CD4-positive, alpha-beta T cell (primary cell): Measurements from ENCODE around the gene IQCH. TPM values are rescaled to one million over a fixed set of nuclear protein-coding genes. Genes with fewer than 3 reads are reported as not detected.

ENCODE experiments used
- ATAC-seq: fragments of 200-7000 bp; cut with Tn5 transposase; one replicate; pipeline ENCODE4 v1.10.0; 2022; ENCODE audit warnings: mild to moderate bottlenecking; ENCODE audit not compliant: poor library complexity
- CTCF ChIA-PET: fragments of 350-600 bp; sonication (Branson Sonifier 250); formaldehyde crosslinking; loops from one replicate; lab custom pipeline; 2021; ENCODE audit warnings: antibody characterized with exemption, inconsistent platforms; lab: Charles Lee
- POLR2A ChIA-PET: fragments of 350-600 bp; sonication (Branson Sonifier 250); formaldehyde crosslinking; loops from one replicate; lab custom pipeline; 2021; ENCODE audit warnings: antibody characterized with exemption, inconsistent platforms; lab: Charles Lee
- DNase-seq, 14 experiments: peaks; one replicate each; pipeline ENCODE4 v3.0.0-alpha.2; 2013 to 2020; ENCODE audit warnings: mixed read lengths in 2 of 14
- H3K27ac ChIP-seq, 2 donors: one replicate each; pipeline versions ENCODE4 v1.5.1 to v1.7.0; 2013; ENCODE audit warnings: low read length in 2 of 2, low read depth in 1 of 2, mild to moderate bottlenecking in 1 of 2
- H3K27me3 ChIP-seq, 2 experiments: 1 replicate in 1 of 2; 2 replicates in 1 of 2; pipeline versions ENCODE4 v1.6.1 to v1.7.0; 2013; ENCODE audit warnings: low read length in 2 of 2, control low read depth in 1 of 2, mild to moderate bottlenecking in 1 of 2, moderate library complexity in 1 of 2; ENCODE audit not compliant: insufficient read depth in 2 of 2, control insufficient read depth in 1 of 2
- H3K36me3 ChIP-seq: one replicate; pipeline ENCODE4 v1.6.1; 2013; ENCODE audit warnings: low read length, control low read depth; ENCODE audit not compliant: insufficient read depth
- H3K4me1 ChIP-seq: one replicate; pipeline ENCODE4 v1.6.1; 2013; ENCODE audit warnings: low read length, control low read depth; ENCODE audit not compliant: insufficient read depth
- H3K4me3 ChIP-seq: one replicate; pipeline ENCODE4 v1.5.1; 2013; ENCODE audit warnings: mild to moderate bottlenecking, low read length, moderate library complexity
- H3K9me3 ChIP-seq, 2 experiments: 1 replicate in 1 of 2; 2 replicates in 1 of 2; pipeline versions ENCODE4 v1.6.1 to v1.7.0; 2013; ENCODE audit warnings: low read length in 2 of 2, mild to moderate bottlenecking in 2 of 2, control low read depth in 1 of 2, moderate library complexity in 1 of 2; ENCODE audit not compliant: control insufficient read depth in 1 of 2, insufficient read depth in 1 of 2
- H3K27ac Mint-ChIP-seq: one replicate; pipeline ENCODE4 v1.8.0; 2020; ENCODE audit warnings: mixed read lengths
- H3K27me3 Mint-ChIP-seq: one replicate; pipeline ENCODE4 v1.8.0; 2021; ENCODE audit warnings: mixed read lengths
- H3K36me3 Mint-ChIP-seq: one replicate; pipeline ENCODE4 v1.8.0; 2021; ENCODE audit warnings: low read depth, mixed read lengths
- H3K4me1 Mint-ChIP-seq: one replicate; pipeline ENCODE4 v1.8.0; 2021; ENCODE audit warnings: low read depth, mixed read lengths
- H3K4me3 Mint-ChIP-seq: one replicate; pipeline ENCODE4 v1.8.0; 2020; ENCODE audit warnings: mild to moderate bottlenecking, mixed read lengths
- H3K9me3 Mint-ChIP-seq: one replicate; pipeline ENCODE4 v1.8.0; 2020; ENCODE audit warnings: mixed read lengths
- intact Hi-C, 2 experiments: fragments of 100-400 bp; cut with DNase I in 1 of 2; cut with micrococcal nuclease in 1 of 2; formaldehyde crosslinking; loops; one replicate each; pipeline versions ENCODE4 v1.15.1 to v1.9.0; 2023 to 2025; cut with DNase I, micrococcal nuclease
- total RNA-seq, 174 experiments: library from RNA in 2 of 174; stranded (reverse) in 2 of 174; gene quantifications; one replicate each; pipeline ENCODE4 v1.2.3 and lab custom pipeline; 2021 to 2026
- TF ChIP-seq, protein P1 (sequence below): fragments of 200-600 bp; IDR thresholded peaks from one replicate; pipeline ENCODE4 v1.8.0; 2022; ENCODE audit warnings: antibody characterized with exemption, mild to moderate bottlenecking

The IQCH gene
- total RNA-seq, 2 experiments from 2014 or later: 0.85 to 1.3 TPM

DNA sequence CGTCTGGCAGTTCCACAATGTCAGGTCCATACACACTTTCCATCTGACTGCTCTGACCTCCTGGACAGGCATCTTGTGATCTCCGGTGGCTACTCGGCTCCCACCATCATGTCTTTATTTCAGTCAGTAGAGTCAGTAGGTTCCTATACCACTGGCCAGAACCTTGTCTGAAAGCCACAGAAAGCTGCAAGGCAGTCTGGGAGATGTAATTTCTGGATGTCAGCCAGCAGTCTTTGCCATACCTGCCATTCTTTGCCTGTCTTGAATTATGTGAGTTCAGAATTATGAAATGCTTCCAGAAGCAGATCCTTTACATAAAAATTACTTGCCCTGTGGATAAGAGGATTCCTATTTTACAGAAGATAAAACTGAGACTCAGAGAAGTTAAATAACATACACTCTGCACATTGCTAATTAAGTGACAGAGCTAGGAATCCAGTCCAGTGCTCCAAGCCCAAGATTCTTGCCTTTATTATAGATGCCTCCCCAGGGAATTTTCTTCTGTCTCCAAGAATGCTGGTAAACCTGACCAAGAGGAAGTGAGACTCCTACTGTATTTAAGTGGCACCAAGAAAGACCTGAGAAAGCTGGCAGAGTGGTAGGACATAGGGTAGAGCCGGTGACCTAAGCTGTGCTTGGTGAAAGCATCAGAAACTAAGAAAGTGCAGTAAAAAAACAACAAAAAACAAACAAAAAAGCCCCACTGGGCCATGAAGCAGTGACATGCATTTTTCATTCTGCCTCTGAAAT is 75.6 kb downstream of the IQCH start:
- Histone ChIP-seq H3K4me1 (no peaks in the 10 kb centered on the region), H3K9me3 (peaks cover 0 to 9% of the 10 kb centered on the region in 2 experiments), H3K4me3 (no peak overlapping the region), H3K27me3 (no peaks in the 10 kb centered on the region), H3K27ac (no peak overlapping the region), H3K36me3 (no peaks in the 10 kb centered on the region)
- peaks cover 2% of the 10 kb centered on the region for H3K9me3 Mint-ChIP-seq
- intact Hi-C loops: no loop called here
- H3K4me1 Mint-ChIP-seq: no peaks in the 10 kb centered on the region
- ChIA-PET POLR2A (no interaction called here), CTCF (no interaction called here)
- H3K27ac Mint-ChIP-seq: no peak overlapping the region
- no peak overlapping the region for H3K4me3 Mint-ChIP-seq
- H3K36me3 Mint-ChIP-seq: peaks cover 5% of the 10 kb centered on the region
- no peak for ATAC-seq
- TF ChIP-seq, protein P1, sequence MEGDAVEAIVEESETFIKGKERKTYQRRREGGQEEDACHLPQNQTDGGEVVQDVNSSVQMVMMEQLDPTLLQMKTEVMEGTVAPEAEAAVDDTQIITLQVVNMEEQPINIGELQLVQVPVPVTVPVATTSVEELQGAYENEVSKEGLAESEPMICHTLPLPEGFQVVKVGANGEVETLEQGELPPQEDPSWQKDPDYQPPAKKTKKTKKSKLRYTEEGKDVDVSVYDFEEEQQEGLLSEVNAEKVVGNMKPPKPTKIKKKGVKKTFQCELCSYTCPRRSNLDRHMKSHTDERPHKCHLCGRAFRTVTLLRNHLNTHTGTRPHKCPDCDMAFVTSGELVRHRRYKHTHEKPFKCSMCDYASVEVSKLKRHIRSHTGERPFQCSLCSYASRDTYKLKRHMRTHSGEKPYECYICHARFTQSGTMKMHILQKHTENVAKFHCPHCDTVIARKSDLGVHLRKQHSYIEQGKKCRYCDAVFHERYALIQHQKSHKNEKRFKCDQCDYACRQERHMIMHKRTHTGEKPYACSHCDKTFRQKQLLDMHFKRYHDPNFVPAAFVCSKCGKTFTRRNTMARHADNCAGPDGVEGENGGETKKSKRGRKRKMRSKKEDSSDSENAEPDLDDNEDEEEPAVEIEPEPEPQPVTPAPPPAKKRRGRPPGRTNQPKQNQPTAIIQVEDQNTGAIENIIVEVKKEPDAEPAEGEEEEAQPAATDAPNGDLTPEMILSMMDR: no peak
- DNase-seq: no peak
- H3K27me3 Mint-ChIP-seq: no peaks in the 10 kb centered on the region

DNA sequence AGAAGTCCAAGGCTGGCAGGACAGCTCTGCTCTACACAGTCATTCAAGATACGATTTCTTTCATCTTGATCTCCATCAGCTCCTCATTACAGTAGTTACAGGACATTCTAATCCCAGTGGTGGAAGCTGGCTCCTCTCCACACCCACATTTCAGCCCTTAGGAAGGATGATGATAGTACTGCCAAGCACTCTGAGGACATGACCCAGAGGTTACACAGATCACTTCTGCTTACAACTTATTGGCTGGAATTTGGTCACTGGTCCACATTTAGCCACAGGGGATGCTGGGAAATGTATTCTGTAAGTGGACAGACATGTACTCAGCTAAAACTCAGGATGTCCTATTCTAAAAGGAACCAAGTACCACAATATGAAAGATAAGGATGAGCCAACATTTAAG is 77.1 kb downstream of the IQCH start:
- POLR2A ChIA-PET: interaction anchor here (0.6 kb wide), 1 partner anchor 439 kb away, joined by 3 read pairs; no protein-coding TSS in a partner anchor
- Mint-ChIP-seq H3K4me1 (no peaks in the 10 kb centered on the region), H3K9me3 (peaks cover 2% of the 10 kb centered on the region), H3K27ac (no peak overlapping the region), H3K36me3 (peaks cover 5% of the 10 kb centered on the region), H3K4me3 (no peak overlapping the region), H3K27me3 (no peaks in the 10 kb centered on the region)
- Histone ChIP-seq H3K9me3 (peaks cover 0 to 9% of the 10 kb centered on the region in 2 experiments), H3K36me3 (no peaks in the 10 kb centered on the region), H3K27me3 (no peaks in the 10 kb centered on the region), H3K4me3 (no peak overlapping the region), H3K4me1 (no peaks in the 10 kb centered on the region), H3K27ac (no peak overlapping the region)
- intact Hi-C loops: no loop called here
- ATAC-seq (no peak), DNase-seq (no peak)
- CTCF ChIA-PET: no interaction called here
- TF ChIP-seq, protein P1: no peak

DNA sequence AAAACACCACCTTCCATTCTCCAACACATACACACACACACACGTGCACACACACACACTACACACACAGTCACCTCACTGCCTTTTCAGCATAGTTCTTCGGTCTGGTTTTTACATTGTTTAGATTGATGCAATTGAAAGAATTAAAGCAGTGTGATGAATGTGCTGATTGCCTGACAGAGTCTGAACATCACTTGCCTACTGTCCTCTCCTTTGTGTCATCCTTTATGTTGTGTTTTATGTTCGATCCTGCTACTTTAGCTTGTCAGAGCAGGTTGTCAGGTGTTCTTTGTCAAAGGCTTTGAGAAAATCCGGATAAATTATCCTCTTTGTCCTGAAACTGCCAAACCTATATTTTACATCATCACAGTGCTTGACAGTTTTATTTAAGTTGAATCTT is 80.4 kb downstream of the IQCH start:
- H3K27me3 Mint-ChIP-seq: no peaks in the 10 kb centered on the region
- ChIA-PET POLR2A (no interaction called here), CTCF (no interaction called here)
- no peaks in the 10 kb centered on the region for H3K4me1 Mint-ChIP-seq
- H3K4me1 ChIP-seq: no peaks in the 10 kb centered on the region
- no peak overlapping the region for H3K4me3 Mint-ChIP-seq
- no peaks in the 10 kb centered on the region for H3K27me3 ChIP-seq
- no peaks in the 10 kb centered on the region for H3K36me3 ChIP-seq
- no peaks in the 10 kb centered on the region for H3K9me3 Mint-ChIP-seq
- no peak overlapping the region for H3K4me3 ChIP-seq
- no peak for ATAC-seq
- no peaks in the 10 kb centered on the region for H3K9me3 ChIP-seq
- intact Hi-C loops: no loop called here
- no peaks in the 10 kb centered on the region for H3K36me3 Mint-ChIP-seq
- H3K27ac Mint-ChIP-seq: no peak overlapping the region
- TF ChIP-seq, protein P1: no peak
- DNase-seq: no peak
- H3K27ac ChIP-seq: no peak overlapping the region
